ENCODE data around the gene KCNK16. TPM values are rescaled to one million over a fixed set of nuclear protein-coding genes. Genes with fewer than 3 reads are reported as not detected.

KCNK16 gene
- total RNA-seq, 4 donors from 2014 or later = not detected

DNA sequence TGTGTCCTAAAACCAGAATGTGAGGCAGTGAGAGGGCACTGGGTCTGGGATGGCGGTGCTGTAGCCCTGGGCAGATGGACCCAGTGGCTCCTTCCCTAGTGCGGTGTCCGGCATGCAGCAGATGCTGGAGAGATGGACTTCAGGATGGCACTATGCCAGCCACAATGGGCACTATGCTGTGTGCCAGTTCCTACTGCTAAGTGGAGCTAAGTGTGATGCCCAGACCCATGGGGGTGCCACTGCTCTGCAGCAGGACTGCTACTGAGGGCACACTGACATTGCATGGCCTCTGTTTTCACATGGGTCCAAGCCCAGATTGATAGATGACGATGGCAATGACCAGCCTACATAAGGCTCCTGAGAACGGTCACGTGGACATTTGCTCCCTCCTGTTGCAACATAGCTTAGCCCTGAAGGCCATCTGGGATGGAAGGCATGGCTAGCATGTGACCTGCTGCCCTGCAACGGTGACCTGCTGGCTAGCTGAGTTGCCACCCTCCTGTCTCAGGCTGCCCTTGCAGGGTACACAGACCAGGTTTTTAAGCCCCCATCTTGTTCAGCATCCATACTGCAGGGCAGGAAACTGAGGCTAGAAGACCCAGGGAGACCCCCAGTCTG is 31.3 kb upstream of the KCNK16 start:
- TF ChIP-seq POLR2A (IDR thresholded peaks at IDR 0.05) = no peak
- no peak for TF ChIP-seq CTCF (IDR thresholded peaks at IDR 0.05)
- no peak overlapping the region for H3K4me3 ChIP-seq (ENCODE audit: low read depth, poor library complexity, severe bottlenecking)
- intact Hi-C loops (cut with DNase I; ENCODE audit: low total_unique reads) = no loop called here
- 94 to 96% methylated on average over 7 of the region's 7 CpGs for WGBS, 2 donors
- no peak for DNase-seq (ENCODE audit: low spot score in 2 of 2)

- TF ChIP-seq CTCF (IDR thresholded peaks at IDR 0.05) = no peak
- no peak for TF ChIP-seq POLR2A (IDR thresholded peaks at IDR 0.05)
- intact Hi-C loops (cut with DNase I; ENCODE audit: low total_unique reads) = no loop called here
- H3K4me3 ChIP-seq (ENCODE audit: low read depth, poor library complexity, severe bottlenecking) = no peak overlapping the region
- WGBS, 2 donors = 81 to 82% methylated on average over 13 of the region's 13 CpGs
- no peak for DNase-seq (ENCODE audit: low spot score in 2 of 2)
These were observed 28.4 kb upstream of the KCNK16 start for GRCh38 chr6:39350723-39351505.

GRCh38 chr6:39348740-39349139 is 26.2 kb upstream of the KCNK16 start:
- intact Hi-C loops (cut with DNase I; ENCODE audit: low total_unique reads) = no loop called here
- TF ChIP-seq POLR2A (IDR thresholded peaks at IDR 0.05) (no peak), CTCF (IDR thresholded peaks at IDR 0.05) (no peak)
- DNase-seq (ENCODE audit: low spot score in 2 of 2) = no peak
- H3K4me3 ChIP-seq (ENCODE audit: low read depth, poor library complexity, severe bottlenecking) = no peak overlapping the region
- WGBS, 2 donors = 90 to 95% methylated on average over 15 of the region's 15 CpGs

- 39 to 42% methylated on average over 9 of the region's 9 CpGs for WGBS, 2 donors
- peak; percentile 41 to 92 for DNase-seq (ENCODE audit: low spot score in 2 of 2)
- intact Hi-C loops (cut with DNase I; ENCODE audit: low total_unique reads) = no loop called here
- H3K4me3 ChIP-seq (ENCODE audit: low read depth, poor library complexity, severe bottlenecking) = no peak overlapping the region
- TF ChIP-seq POLR2A (IDR thresholded peaks at IDR 0.05) (no peak), CTCF (IDR thresholded peaks at IDR 0.05) (peak in 1 of 3 donors; percentile 40)
These were observed 25.5 kb upstream of the KCNK16 start for GRCh38 chr6:39347906-39348585.

- no peak overlapping the region for H3K4me3 ChIP-seq (ENCODE audit: low read depth, poor library complexity, severe bottlenecking)
- TF ChIP-seq CTCF (IDR thresholded peaks at IDR 0.05) (no peak), POLR2A (IDR thresholded peaks at IDR 0.05) (no peak)
- intact Hi-C loops (cut with DNase I; ENCODE audit: low total_unique reads) = no loop called here
- 89 to 90% methylated on average over 6 of the region's 6 CpGs for WGBS, 2 donors
- DNase-seq (ENCODE audit: low spot score in 2 of 2) = no peak
These were observed 24.7 kb upstream of the KCNK16 start for GRCh38 chr6:39347206-39347605.

Measured in lower leg skin (tissue), 4 donors.